K562 (cell line): Measurements from ENCODE around the gene TMEM234. TPM values are rescaled to one million over a fixed set of nuclear protein-coding genes. Genes with fewer than 3 reads are reported as not detected.
A peak's percentile ranks its signal among the peaks of the same experiment; 100 is the strongest.

Source experiments
- ARNT ChIP-seq, 2 experiments: fragments of 450-650 bp; IDR thresholded peaks; 2 replicates each; pipeline ENCODE4 v1.6.1; 2016; ENCODE audit warnings: mild to moderate bottlenecking in 1 of 2
- DIDO1 ChIP-seq: fragments of 450-650 bp; IDR thresholded peaks from 2 replicates; pipeline ENCODE4 v1.6.1; 2016; ENCODE audit warnings: low read depth, missing biosample characterization, missing genetic modification characterization
- GATA2 ChIP-seq: sonication (generic); formaldehyde crosslinking; IDR thresholded peaks from 2 replicates; pipeline ENCODE4 v1.4.0; 2020; ENCODE audit warnings: mild to moderate bottlenecking, missing genetic modification reagents
- GATAD2A ChIP-seq: fragments of 450-650 bp; IDR thresholded peaks from 2 replicates; pipeline ENCODE4 v1.6.1; 2017
- HDGF ChIP-seq: fragments of 450-650 bp; IDR thresholded peaks from 2 replicates; pipeline ENCODE4 v1.6.1; 2016
- SPI1 ChIP-seq: IDR thresholded peaks from 2 replicates; pipeline ENCODE4 v1.6.1; 2011; ENCODE audit warnings: low read depth, low read length, control low read depth, borderline replicate concordance
- THRAP3 ChIP-seq: fragments of 450-650 bp; IDR thresholded peaks from 2 replicates; pipeline ENCODE4 v1.6.1; 2016; ENCODE audit warnings: mild to moderate bottlenecking, inconsistent platforms, borderline replicate concordance
- ZNF12 ChIP-seq: sonication (generic); formaldehyde crosslinking; IDR thresholded peaks from 2 replicates; pipeline ENCODE4 v1.4.0; 2020; ENCODE audit warnings: mild to moderate bottlenecking, missing genetic modification reagents
- ZNF324 ChIP-seq: fragments of 250-450 bp; sonication (Bioruptor Pico); IDR thresholded peaks from 2 replicates; pipeline ENCODE4 v1.4.0; 2020; ENCODE audit warnings: mild to moderate bottlenecking
- ZNF431 ChIP-seq: sonication (generic); formaldehyde crosslinking; IDR thresholded peaks from 2 replicates; pipeline ENCODE4 v1.8.0; 2022; ENCODE audit warnings: mild to moderate bottlenecking, missing genetic modification reagents
- polyA plus RNA-seq, 8 experiments: library from polyadenylated mRNA; depleted of rRNA in 4 of 8; stranded (reverse) in 5 of 8; unstranded in 3 of 8; fragments of >200 nt; fragmentation: Nextera tagmentation in 2 of 8; fragmentation: Illumina TruSeq in 1 of 8; extraction: Ambion mirVana in 2 of 8; extraction: Trizol in 1 of 8; gene quantifications; 2 replicates each; pipeline versions ENCODE4 v1.2.1 to v1.2.3, GENCODE V29; 2011 to 2014; ENCODE audit warnings: inconsistent platforms in 1 of 8, missing spikeins in 1 of 8
- total RNA-seq, 7 experiments: library from RNA; depleted of rRNA in 6 of 7; stranded (reverse); fragments of >200 nt in 6 of 7; fragmentation: Illumina TruSeq in 2 of 7; extraction: Trizol in 2 of 7; gene quantifications; 2 replicates each; pipeline versions ENCODE4 v1.2.1 to v1.2.3, GENCODE V29; 2011 to 2021; ENCODE audit warnings: low replicate concordance in 1 of 7
- TF ChIP-seq, protein P1 (sequence below): fragments of 450-650 bp; formaldehyde crosslinking; IDR thresholded peaks from 2 replicates; pipeline ENCODE4 v1.4.0; 2022; ENCODE audit warnings: missing genetic modification characterization
- TF ChIP-seq, protein P2 (sequence below): fragments of 450-650 bp; formaldehyde crosslinking; IDR thresholded peaks from 2 replicates; pipeline ENCODE4 v1.4.0; 2020; ENCODE audit warnings: mild to moderate bottlenecking, moderate library complexity
- TF ChIP-seq, protein P3 (sequence below), 2 experiments: fragments of 250-450 bp in 1 of 2; fragments of 450-650 bp in 1 of 2; sonication (Bioruptor Pico) in 1 of 2; IDR thresholded peaks; 2 replicates each; pipeline versions ENCODE4 v1.6.1 to v1.8.0; 2016 to 2021; ENCODE audit warnings: mild to moderate bottlenecking in 2 of 2, moderate library complexity in 2 of 2, missing compliant biosample characterization in 1 of 2, missing genetic modification characterization in 1 of 2
- TF ChIP-seq, protein P4 (sequence below), 2 experiments: fragments of 450-650 bp; IDR thresholded peaks; 2 replicates each; pipeline ENCODE4 v1.6.1; 2018; ENCODE audit warnings: mild to moderate bottlenecking in 2 of 2, low read depth in 1 of 2; ENCODE audit not compliant: partially characterized antibody in 2 of 2
- TF ChIP-seq, protein P5 (sequence below): sonication (generic); formaldehyde crosslinking; IDR thresholded peaks from 2 replicates; pipeline ENCODE4 v1.8.0; 2023; ENCODE audit warnings: mild to moderate bottlenecking, missing genetic modification reagents

The TMEM234 gene
- total and polyA plus RNA-seq, 9 of the 15 experiments (the other 6 are each of a cell fraction or from before 2014, with no cell fraction given): 5.0 to 12.9 (median 7.6) TPM

DNA sequence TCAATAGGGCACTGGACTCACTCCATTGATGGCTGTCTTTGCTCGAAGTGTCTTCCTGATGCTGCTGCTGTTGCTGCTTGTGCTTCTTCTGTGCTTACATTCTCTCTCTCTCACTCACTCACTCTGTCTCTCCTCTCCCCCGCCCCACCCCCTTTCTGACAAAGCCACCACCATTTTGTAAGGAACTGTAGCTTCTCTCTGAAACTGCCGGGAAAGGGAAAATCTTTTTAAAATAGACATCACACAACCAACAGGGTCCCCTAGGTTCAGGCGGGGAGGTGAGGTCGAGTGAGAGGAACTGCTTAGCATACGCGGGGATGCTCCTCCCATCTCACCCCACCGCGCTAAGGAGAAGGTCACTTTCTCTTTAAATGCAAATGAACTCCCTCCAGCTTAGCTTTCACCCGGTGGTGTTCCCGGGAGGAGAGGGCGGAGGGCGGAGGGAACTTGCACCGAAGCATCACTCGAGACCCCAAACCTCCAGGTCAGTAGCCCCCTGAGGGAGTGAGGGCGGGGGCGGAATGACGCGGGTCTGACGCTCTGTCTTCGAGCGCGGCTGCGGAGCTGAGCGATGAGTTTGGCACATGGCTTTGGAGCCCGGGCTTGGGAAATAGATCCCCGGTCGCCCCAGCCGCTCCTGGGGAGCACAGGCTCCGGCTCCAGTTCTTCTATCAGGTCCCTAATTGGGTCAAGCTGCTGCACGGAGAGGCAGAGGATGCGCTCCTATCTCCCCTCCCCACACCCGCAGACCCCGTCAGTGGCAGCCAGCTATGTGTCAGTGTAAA is 21.7 kb downstream of the TMEM234 start, which contains the start of gene CCDC28B (continued):
- TF ChIP-seq, protein P1, sequence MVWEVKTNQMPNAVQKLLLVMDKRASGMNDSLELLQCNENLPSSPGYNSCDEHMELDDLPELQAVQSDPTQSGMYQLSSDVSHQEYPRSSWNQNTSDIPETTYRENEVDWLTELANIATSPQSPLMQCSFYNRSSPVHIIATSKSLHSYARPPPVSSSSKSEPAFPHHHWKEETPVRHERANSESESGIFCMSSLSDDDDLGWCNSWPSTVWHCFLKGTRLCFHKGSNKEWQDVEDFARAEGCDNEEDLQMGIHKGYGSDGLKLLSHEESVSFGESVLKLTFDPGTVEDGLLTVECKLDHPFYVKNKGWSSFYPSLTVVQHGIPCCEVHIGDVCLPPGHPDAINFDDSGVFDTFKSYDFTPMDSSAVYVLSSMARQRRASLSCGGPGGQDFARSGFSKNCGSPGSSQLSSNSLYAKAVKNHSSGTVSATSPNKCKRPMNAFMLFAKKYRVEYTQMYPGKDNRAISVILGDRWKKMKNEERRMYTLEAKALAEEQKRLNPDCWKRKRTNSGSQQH (CRISPR knock-in tag): peak; percentile 71; the same call in 1 of the 2 replicates
- no peak for TF ChIP-seq ZNF324 (CRISPR knock-in tag)
- TF ChIP-seq, protein P2, sequence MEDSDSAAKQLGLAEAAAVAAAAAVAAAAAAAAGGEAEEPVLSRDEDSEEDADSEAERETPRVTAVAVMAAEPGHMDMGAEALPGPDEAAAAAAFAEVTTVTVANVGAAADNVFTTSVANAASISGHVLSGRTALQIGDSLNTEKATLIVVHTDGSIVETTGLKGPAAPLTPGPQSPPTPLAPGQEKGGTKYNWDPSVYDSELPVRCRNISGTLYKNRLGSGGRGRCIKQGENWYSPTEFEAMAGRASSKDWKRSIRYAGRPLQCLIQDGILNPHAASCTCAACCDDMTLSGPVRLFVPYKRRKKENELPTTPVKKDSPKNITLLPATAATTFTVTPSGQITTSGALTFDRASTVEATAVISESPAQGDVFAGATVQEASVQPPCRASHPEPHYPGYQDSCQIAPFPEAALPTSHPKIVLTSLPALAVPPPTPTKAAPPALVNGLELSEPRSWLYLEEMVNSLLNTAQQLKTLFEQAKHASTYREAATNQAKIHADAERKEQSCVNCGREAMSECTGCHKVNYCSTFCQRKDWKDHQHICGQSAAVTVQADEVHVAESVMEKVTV: peak; percentile 34; the same call in 1 of the 2 replicates
- TF ChIP-seq, protein P3, sequence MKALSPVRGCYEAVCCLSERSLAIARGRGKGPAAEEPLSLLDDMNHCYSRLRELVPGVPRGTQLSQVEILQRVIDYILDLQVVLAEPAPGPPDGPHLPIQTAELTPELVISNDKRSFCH (CRISPR knock-in tag; IDR thresholded peaks at IDR 0.05): no peak
- TF ChIP-seq, protein P3 (tag; IDR thresholded peaks at IDR 0.05): 0 out of 2 replicates have a peak, but pooled peaks have one; percentile 39
- TF ChIP-seq ARNT (IDR thresholded peaks at IDR 0.05): peak in 1 of 2 experiments; percentile 57; a peak in 1 of 4 replicates
- TF ChIP-seq, protein P4, sequence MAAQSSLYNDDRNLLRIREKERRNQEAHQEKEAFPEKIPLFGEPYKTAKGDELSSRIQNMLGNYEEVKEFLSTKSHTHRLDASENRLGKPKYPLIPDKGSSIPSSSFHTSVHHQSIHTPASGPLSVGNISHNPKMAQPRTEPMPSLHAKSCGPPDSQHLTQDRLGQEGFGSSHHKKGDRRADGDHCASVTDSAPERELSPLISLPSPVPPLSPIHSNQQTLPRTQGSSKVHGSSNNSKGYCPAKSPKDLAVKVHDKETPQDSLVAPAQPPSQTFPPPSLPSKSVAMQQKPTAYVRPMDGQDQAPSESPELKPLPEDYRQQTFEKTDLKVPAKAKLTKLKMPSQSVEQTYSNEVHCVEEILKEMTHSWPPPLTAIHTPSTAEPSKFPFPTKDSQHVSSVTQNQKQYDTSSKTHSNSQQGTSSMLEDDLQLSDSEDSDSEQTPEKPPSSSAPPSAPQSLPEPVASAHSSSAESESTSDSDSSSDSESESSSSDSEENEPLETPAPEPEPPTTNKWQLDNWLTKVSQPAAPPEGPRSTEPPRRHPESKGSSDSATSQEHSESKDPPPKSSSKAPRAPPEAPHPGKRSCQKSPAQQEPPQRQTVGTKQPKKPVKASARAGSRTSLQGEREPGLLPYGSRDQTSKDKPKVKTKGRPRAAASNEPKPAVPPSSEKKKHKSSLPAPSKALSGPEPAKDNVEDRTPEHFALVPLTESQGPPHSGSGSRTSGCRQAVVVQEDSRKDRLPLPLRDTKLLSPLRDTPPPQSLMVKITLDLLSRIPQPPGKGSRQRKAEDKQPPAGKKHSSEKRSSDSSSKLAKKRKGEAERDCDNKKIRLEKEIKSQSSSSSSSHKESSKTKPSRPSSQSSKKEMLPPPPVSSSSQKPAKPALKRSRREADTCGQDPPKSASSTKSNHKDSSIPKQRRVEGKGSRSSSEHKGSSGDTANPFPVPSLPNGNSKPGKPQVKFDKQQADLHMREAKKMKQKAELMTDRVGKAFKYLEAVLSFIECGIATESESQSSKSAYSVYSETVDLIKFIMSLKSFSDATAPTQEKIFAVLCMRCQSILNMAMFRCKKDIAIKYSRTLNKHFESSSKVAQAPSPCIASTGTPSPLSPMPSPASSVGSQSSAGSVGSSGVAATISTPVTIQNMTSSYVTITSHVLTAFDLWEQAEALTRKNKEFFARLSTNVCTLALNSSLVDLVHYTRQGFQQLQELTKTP (IDR thresholded peaks at IDR 0.05; ENCODE audit: low read depth in 1 of 2, partially characterized antibody in 2 of 2): peak; percentile 34 to 37
- TF ChIP-seq DIDO1 (tag): no peak
- peak; percentile 44; the same call in 1 of the 2 replicates for TF ChIP-seq HDGF
- no peak for TF ChIP-seq GATA2 (CRISPR knock-in tag)
- 0 out of 2 replicates have a peak, but pooled peaks have one; percentile 50 for TF ChIP-seq THRAP3
- TF ChIP-seq ZNF12 (CRISPR knock-in tag): no peak
- TF ChIP-seq ZNF431: peak; percentile 66
- TF ChIP-seq SPI1: peak; percentile 78
- TF ChIP-seq, protein P5, sequence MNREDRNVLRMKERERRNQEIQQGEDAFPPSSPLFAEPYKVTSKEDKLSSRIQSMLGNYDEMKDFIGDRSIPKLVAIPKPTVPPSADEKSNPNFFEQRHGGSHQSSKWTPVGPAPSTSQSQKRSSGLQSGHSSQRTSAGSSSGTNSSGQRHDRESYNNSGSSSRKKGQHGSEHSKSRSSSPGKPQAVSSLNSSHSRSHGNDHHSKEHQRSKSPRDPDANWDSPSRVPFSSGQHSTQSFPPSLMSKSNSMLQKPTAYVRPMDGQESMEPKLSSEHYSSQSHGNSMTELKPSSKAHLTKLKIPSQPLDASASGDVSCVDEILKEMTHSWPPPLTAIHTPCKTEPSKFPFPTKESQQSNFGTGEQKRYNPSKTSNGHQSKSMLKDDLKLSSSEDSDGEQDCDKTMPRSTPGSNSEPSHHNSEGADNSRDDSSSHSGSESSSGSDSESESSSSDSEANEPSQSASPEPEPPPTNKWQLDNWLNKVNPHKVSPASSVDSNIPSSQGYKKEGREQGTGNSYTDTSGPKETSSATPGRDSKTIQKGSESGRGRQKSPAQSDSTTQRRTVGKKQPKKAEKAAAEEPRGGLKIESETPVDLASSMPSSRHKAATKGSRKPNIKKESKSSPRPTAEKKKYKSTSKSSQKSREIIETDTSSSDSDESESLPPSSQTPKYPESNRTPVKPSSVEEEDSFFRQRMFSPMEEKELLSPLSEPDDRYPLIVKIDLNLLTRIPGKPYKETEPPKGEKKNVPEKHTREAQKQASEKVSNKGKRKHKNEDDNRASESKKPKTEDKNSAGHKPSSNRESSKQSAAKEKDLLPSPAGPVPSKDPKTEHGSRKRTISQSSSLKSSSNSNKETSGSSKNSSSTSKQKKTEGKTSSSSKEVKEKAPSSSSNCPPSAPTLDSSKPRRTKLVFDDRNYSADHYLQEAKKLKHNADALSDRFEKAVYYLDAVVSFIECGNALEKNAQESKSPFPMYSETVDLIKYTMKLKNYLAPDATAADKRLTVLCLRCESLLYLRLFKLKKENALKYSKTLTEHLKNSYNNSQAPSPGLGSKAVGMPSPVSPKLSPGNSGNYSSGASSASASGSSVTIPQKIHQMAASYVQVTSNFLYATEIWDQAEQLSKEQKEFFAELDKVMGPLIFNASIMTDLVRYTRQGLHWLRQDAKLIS (CRISPR knock-in tag): 0 out of 2 replicates have a peak, but pooled peaks have one; percentile 56
- no peak for TF ChIP-seq GATAD2A
